HG03039 (cell line): ENCODE results near the gene HNRNPDL.
"Not testable (repeated sequence)": the region's sequence is repeated elsewhere in the genome, so short reads cannot be mapped to it uniquely, and the experiment has no call there.

Experiments
- ATAC-seq: cut with Tn5 transposase; IDR thresholded peaks from one replicate; pipeline ENCODE4 v1.9.1; 2021; ENCODE audit warnings: mild to moderate bottlenecking, moderate library complexity; ENCODE audit not compliant: unreplicated experiment

Gene HNRNPDL

DNA sequence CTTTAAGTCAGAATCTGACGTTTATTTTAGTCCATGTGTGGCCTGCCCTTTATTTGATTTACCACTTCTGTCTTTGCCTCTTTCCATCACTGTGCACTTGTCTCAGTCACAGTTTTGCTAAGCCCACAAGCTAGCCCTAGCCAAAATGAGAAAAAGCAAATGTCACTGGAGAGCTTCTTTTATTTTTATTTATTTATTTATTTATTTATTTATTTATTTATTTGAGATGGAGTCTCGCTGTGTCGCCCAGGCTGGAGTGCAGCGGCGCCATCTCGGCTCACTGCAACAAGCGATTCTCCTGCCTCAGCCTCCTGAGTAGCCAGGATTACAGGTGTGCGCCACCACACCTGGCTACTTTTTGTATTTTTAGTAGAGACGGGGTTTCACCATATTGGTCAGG is 40.2 kb downstream of the HNRNPDL start:
- not testable (repeated sequence) for ATAC-seq

- ATAC-seq = no peak
These were observed 41.9 kb downstream of the HNRNPDL start for GRCh38 chr4:82388405-82388804.

GRCh38 chr4:82386312-82386711 is 44.0 kb downstream of the HNRNPDL start:
- not testable (repeated sequence) for ATAC-seq

DNA sequence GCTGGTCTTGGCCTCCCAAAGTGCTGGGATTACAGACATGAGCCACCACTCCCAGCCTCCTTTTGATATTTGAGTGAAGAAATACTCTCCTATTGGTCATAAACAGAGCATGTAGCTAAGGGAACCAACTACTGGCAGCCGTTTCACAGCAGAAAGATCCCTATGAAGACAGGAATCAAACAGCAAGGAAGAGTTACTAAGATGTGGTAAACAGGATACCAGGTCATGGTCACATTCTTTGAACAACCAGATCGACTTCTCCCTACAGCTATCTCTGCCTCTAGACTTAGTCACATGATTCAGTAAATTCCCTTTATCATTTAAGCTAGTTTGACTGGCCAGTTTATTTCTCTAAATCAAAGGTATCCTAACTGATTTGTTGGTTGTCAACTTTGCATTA is 47.5 kb downstream of the HNRNPDL start:
- ATAC-seq = no peak

DNA sequence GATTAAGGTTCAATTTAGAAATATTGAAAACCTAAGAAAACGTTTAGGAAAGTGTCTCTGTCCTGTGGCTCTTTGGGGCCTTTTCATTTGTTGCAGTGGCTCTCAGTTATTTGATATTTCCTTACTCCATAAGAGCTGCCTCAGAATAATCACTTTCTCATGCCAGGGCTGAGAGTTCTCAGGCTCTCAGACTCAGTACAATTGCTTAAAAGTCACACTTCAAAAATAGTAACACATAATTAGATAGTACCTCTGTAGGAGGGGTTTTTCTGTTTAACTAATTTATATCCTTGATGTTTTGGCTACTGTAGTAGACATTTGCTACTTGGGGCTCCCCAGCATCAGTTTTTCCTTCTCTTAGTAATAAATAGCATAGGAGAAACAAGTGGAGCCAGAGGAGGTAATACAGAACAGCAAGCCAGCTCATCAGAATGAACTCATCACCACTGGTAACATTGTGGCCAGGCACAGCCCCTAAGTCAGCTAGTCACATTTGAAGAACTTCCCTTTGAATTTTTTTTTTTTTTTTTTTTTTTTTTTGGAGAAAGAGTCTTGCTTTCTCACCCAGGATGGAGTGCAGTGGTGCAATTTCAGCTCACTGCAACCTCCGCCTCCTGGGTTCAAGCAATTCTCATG is 48.5 kb downstream of the HNRNPDL start:
- ATAC-seq = no peak

DNA sequence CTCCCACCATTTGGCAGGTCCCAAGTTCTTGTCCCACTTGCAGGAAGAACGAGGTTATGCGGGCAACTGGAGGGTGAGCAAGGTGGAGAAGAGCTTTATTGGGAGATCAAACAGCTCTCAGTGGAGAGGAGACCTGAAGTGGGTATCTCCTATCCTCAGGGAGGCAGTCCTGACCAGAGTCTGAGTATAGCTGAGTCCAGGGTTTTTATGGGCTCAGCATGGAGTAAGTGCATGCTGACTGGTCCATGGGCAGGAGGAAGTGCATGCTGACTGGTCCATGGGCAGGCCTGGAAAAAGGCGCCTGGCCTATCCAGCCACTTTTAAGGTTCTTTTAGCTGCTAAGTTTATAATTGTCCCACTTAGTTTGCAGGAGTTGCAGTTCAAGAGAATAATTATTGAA is 49.0 kb downstream of the HNRNPDL start:
- no peak for ATAC-seq

- no peak for ATAC-seq
These were observed 49.4 kb downstream of the HNRNPDL start for GRCh38 chr4:82380831-82381230.

DNA sequence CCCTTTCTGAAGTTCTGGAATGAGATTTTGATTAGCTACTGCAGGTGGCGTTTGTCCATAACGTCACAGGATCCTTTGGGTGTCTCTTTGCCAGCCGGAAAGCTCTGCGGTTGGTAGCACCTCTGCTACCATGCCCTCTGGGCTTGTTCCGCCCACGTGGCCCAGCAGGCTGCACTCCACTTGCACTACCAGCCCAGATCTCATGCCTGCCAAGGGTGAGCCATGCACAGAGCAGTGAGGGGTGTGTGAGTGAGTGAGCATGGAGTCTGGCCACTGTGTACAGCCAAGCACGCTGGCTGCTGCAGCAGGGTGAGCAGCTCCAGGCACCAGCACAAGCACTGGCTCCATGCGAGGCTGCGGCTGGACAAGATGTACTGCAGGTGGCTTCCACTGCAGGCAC is 49.9 kb downstream of the HNRNPDL start:
- ATAC-seq = no peak

DNA sequence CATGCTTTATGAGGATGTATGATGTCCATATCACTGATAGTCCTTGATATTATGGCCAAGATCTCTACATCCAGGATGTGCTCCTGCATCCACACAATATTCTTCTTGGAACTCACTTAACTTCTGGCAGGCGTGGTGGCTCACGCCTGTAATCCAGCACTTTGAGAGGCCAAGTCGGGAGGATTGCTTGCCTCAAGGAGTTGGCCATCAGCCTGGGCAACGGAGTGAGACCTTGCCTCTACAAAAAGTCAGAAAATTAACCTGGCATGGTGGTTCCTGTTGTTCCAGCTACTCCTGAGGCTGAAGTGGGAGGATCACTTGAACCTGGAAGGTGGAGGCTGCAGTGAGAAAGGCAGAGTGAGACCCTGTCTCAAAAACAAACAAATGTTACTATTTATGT is 54.2 kb downstream of the HNRNPDL start:
- no peak for ATAC-seq

DNA sequence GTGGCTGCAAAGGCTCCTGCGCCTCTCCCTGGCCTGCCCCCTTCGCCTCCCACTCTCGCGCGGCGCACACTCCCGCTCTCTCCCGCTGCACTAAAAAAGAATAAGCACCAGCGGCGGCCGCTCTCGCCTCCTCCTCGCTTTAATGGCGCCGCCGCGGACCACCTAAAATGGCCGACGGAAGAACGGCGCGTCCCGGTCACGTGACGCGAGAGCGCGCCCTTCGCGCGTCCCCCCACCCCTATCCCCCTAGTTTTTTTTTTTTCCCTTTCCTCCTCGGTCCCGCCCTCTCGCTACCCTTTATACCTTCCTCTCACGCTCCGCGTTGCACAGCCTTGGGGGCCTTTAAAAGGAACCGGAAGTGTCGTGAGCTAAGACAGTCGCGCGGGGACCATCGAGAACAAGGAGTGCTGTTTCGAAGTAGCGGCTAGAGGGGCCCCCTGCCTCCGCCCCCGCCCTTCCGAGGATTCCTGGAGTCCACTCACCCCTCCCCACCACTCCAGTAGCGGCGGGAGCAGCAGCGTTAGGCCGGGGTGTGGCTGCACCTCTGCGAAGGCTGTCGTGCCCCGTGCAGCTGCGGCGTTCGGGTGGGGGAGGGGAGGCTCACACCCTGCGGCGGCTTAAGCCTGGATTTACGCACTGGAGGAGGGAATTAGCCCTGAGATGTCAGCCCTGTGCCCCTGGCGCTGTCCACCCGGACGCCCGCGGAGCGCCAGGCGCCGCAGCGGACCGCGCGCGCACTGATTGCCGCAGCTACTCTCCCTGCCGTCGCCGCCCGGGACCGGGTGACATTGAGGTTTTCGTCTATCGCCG is 56.2 kb downstream of the HNRNPDL start, which contains the start of gene HNRNPD:
TSS of gene HNRNPD (minus strand) at position 176 of the 810 bp plus-strand sequence. CDS start 313 bp downstream, outside the sequence.
- peak; percentile 91 for ATAC-seq

GRCh38 chr4:82373486-82373815 is 56.8 kb downstream of the HNRNPDL start:
- ATAC-seq = peak; percentile 13
